Measurements from ENCODE around the gene USH2A.

DNA sequence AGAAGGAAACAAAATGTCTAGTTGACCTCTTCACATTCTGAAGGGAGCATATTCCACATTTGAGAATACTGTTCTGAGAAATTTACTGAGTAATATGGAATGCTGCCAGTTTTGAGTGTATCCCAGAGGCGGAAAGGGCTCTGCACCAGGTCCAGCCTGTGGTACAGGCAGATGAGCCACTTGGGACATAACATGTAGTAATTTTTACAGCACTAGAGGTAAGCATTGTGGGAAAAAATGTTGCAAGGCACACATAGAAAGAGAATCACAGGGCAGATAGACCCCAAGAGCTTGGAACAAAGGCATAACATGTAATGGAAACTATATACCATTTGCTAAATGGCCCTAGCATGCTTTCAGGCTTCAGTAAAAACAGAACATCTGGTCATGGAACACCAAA is 228.5 kb downstream of the USH2A start:
- TF ChIP-seq EP300 (IDR thresholded peaks at IDR 0.05; ENCODE audit: borderline replicate concordance in 1 of 2, low read depth in 1 of 2, low read length in 1 of 2) (no peak), TAF1 (IDR thresholded peaks at IDR 0.05; ENCODE audit: borderline replicate concordance, low read depth, low read length) (no peak), ELF1 (IDR thresholded peaks at IDR 0.05) (no peak), TCF12 (IDR thresholded peaks at IDR 0.05) (no peak), NRF1 (IDR thresholded peaks at IDR 0.05; ENCODE audit: low read depth, low read length) (no peak), MEF2A (IDR thresholded peaks at IDR 0.05; ENCODE audit: borderline replicate concordance, low read depth) (no peak), SMC3 (IDR thresholded peaks at IDR 0.05; ENCODE audit: low read depth, low read length) (no peak), EZH2phosphoT487 (IDR thresholded peaks at IDR 0.05; ENCODE audit: borderline replicate concordance, low read depth) (no peak), POLR2AphosphoS5 (IDR thresholded peaks at IDR 0.05; ENCODE audit: low read depth, low read length) (no peak), GABPA (IDR thresholded peaks at IDR 0.05; ENCODE audit: low read depth) (no peak)
- TF ChIP-seq, protein P1, sequence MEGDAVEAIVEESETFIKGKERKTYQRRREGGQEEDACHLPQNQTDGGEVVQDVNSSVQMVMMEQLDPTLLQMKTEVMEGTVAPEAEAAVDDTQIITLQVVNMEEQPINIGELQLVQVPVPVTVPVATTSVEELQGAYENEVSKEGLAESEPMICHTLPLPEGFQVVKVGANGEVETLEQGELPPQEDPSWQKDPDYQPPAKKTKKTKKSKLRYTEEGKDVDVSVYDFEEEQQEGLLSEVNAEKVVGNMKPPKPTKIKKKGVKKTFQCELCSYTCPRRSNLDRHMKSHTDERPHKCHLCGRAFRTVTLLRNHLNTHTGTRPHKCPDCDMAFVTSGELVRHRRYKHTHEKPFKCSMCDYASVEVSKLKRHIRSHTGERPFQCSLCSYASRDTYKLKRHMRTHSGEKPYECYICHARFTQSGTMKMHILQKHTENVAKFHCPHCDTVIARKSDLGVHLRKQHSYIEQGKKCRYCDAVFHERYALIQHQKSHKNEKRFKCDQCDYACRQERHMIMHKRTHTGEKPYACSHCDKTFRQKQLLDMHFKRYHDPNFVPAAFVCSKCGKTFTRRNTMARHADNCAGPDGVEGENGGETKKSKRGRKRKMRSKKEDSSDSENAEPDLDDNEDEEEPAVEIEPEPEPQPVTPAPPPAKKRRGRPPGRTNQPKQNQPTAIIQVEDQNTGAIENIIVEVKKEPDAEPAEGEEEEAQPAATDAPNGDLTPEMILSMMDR (IDR thresholded peaks at IDR 0.05), result no peak
- TF ChIP-seq, protein P2, sequence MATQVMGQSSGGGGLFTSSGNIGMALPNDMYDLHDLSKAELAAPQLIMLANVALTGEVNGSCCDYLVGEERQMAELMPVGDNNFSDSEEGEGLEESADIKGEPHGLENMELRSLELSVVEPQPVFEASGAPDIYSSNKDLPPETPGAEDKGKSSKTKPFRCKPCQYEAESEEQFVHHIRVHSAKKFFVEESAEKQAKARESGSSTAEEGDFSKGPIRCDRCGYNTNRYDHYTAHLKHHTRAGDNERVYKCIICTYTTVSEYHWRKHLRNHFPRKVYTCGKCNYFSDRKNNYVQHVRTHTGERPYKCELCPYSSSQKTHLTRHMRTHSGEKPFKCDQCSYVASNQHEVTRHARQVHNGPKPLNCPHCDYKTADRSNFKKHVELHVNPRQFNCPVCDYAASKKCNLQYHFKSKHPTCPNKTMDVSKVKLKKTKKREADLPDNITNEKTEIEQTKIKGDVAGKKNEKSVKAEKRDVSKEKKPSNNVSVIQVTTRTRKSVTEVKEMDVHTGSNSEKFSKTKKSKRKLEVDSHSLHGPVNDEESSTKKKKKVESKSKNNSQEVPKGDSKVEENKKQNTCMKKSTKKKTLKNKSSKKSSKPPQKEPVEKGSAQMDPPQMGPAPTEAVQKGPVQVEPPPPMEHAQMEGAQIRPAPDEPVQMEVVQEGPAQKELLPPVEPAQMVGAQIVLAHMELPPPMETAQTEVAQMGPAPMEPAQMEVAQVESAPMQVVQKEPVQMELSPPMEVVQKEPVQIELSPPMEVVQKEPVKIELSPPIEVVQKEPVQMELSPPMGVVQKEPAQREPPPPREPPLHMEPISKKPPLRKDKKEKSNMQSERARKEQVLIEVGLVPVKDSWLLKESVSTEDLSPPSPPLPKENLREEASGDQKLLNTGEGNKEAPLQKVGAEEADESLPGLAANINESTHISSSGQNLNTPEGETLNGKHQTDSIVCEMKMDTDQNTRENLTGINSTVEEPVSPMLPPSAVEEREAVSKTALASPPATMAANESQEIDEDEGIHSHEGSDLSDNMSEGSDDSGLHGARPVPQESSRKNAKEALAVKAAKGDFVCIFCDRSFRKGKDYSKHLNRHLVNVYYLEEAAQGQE (IDR thresholded peaks at IDR 0.05; ENCODE audit: low read depth, low read length), result no peak
- TF ChIP-seq, protein P3, sequence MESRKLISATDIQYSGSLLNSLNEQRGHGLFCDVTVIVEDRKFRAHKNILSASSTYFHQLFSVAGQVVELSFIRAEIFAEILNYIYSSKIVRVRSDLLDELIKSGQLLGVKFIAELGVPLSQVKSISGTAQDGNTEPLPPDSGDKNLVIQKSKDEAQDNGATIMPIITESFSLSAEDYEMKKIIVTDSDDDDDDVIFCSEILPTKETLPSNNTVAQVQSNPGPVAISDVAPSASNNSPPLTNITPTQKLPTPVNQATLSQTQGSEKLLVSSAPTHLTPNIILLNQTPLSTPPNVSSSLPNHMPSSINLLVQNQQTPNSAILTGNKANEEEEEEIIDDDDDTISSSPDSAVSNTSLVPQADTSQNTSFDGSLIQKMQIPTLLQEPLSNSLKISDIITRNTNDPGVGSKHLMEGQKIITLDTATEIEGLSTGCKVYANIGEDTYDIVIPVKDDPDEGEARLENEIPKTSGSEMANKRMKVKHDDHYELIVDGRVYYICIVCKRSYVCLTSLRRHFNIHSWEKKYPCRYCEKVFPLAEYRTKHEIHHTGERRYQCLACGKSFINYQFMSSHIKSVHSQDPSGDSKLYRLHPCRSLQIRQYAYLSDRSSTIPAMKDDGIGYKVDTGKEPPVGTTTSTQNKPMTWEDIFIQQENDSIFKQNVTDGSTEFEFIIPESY (IDR thresholded peaks at IDR 0.05; ENCODE audit: borderline replicate concordance, low read depth), result no peak
